NCI-H524 (cell line): ENCODE results near the gene SCAMP4.

Experiments
- DNase-seq, 2 experiments: peaks; one replicate each; lab custom pipeline; 2025; lab: John Stamatoyannopoulos, UW

Gene SCAMP4

GRCh38 chr19:1938071-1938470, 32.9 kb downstream of the SCAMP4 start:
- no peak for DNase-seq

- no peak for DNase-seq
Measured at GRCh38 chr19:1941146-1942077, 36.2 kb downstream of the SCAMP4 start, which contains the start of gene CSNK1G2. CSNK1G2 (plus strand) TSS chr19:1941172; CDS start chr19:1969773, 28,601 bp downstream.

- DNase-seq = peak; percentile 54 to 66
Measured at GRCh38 chr19:1942078-1942933, 37.1 kb downstream of the SCAMP4 start.

- DNase-seq = no peak
Measured at GRCh38 chr19:1942934-1943555, 37.8 kb downstream of the SCAMP4 start.

- no peak for DNase-seq
Measured at GRCh38 chr19:1943661-1944087, 38.5 kb downstream of the SCAMP4 start.

GRCh38 chr19:1944088-1944915, 39.1 kb downstream of the SCAMP4 start:
- no peak for DNase-seq

- no peak for DNase-seq
Measured at GRCh38 chr19:1944916-1945561, 39.8 kb downstream of the SCAMP4 start.

GRCh38 chr19:1945899-1946298, 40.7 kb downstream of the SCAMP4 start:
- peak in 1 of 2 experiments; percentile 58 for DNase-seq

GRCh38 chr19:1947651-1948209, 42.5 kb downstream of the SCAMP4 start:
- no peak for DNase-seq

GRCh38 chr19:1949304-1950101, 44.3 kb downstream of the SCAMP4 start:
- DNase-seq = no peak

GRCh38 chr19:1950640-1951039, 45.4 kb downstream of the SCAMP4 start:
- no peak for DNase-seq

- DNase-seq = no peak
Measured at GRCh38 chr19:1952635-1953034, 47.4 kb downstream of the SCAMP4 start.

GRCh38 chr19:1953037-1953436, 47.8 kb downstream of the SCAMP4 start:
- DNase-seq = no peak

GRCh38 chr19:1953441-1954094, 48.4 kb downstream of the SCAMP4 start:
- DNase-seq = no peak

GRCh38 chr19:1954532-1954933, 49.3 kb downstream of the SCAMP4 start:
- DNase-seq = no peak

- no peak for DNase-seq
Measured at GRCh38 chr19:1955171-1956121, 50.2 kb downstream of the SCAMP4 start.

GRCh38 chr19:1956122-1956494, 50.9 kb downstream of the SCAMP4 start:
- DNase-seq = no peak
